ENCODE measurements around the gene COQ7.

Gene COQ7

DNA sequence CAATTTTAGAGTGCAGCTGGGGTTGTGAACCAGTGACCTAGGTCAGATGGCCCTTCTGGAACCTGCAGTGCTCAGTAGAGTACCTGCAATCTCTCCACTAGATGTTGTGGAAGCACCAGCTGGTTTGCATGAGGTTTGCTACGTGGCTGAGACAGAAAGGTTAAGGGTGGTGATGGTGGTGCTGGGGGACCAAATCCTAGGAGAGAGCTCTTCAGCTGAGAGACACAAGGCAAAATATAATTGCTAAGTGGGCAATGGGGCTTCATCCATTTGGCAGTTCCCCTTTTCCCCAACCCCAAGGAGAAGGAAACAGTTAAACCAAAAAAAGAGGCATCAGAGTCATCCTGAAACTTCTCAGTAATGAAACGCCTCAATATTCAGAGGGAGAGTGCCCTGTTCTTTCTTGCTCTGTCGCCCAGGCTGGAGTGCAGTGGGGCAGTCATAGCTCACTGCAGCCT, 60.3 kb downstream of the COQ7 start:
- no peak overlapping the region for H3K4me3 ChIP-seq (ENCODE audit: low read depth, low read length)
- TF ChIP-seq, protein P1, sequence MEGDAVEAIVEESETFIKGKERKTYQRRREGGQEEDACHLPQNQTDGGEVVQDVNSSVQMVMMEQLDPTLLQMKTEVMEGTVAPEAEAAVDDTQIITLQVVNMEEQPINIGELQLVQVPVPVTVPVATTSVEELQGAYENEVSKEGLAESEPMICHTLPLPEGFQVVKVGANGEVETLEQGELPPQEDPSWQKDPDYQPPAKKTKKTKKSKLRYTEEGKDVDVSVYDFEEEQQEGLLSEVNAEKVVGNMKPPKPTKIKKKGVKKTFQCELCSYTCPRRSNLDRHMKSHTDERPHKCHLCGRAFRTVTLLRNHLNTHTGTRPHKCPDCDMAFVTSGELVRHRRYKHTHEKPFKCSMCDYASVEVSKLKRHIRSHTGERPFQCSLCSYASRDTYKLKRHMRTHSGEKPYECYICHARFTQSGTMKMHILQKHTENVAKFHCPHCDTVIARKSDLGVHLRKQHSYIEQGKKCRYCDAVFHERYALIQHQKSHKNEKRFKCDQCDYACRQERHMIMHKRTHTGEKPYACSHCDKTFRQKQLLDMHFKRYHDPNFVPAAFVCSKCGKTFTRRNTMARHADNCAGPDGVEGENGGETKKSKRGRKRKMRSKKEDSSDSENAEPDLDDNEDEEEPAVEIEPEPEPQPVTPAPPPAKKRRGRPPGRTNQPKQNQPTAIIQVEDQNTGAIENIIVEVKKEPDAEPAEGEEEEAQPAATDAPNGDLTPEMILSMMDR (IDR thresholded peaks at IDR 0.05; ENCODE audit: control insufficient read depth, extremely low read depth, insufficient read depth) = no peak
- DNase-seq (ENCODE audit: low read depth) = no peak

DNA sequence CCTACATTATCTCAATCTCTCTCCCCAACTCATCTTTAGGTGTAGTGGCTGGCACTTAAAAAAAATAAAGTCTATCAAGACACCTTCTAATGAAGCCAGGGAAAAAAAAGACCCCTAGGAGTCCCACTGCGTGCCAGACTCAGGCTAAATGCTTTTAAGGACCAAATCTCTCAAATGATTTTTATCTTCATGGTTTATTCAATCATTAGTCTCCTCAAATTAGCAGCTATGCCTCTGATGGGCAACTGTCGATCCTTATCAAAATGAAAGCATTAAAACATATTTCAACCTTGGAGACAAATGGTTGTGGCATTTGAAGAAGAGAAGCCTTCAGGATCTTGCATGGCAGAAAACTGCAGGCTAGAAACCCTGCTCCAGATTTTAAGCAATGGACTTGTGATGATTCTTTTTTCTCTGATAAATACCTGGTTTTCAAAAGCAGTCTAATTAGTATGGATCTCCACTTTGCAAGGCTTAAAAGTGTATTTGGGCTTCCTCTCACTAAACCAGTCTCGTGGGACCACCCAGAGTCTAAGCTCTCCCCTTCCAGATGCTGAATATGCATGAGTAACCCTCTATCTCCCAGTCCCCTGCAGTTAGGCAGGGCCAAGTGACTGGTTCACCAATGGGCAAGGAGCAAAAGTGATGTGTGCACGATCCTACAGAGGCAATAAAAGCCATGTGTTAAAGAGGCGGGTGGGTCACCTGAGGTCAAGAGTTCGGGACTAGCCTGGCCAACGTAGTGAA, 61.2 kb downstream of the COQ7 start:
- DNase-seq (ENCODE audit: low read depth) = no peak
- H3K4me3 ChIP-seq (ENCODE audit: low read depth, low read length) = no peak overlapping the region
- TF ChIP-seq, protein P1 (IDR thresholded peaks at IDR 0.05; ENCODE audit: control insufficient read depth, extremely low read depth, insufficient read depth) = no peak

All from LNCaP clone FGC (cell line).